GM23338 (cell line): ENCODE measurements around the gene ZNF280C. TPM values are rescaled to one million over a fixed set of nuclear protein-coding genes. Genes with fewer than 3 reads are reported as not detected.

Experiments
- ATAC-seq: fragments of 200-7000 bp; cut with Tn5 transposase; 3 replicates; pipeline ENCODE4 v1.9.1; 2020
- DNase-seq: peaks from one replicate; pipeline ENCODE4 v3.0.0-alpha.2; 2015; ENCODE audit warnings: low spot score
- H2AFZ ChIP-seq: fragments of 200-600 bp; sonication (generic); 2 replicates; pipeline ENCODE4 v1.8.0; 2016; ENCODE audit warnings: antibody characterized with exemption, mild to moderate bottlenecking, moderate library complexity
- H3F3A ChIP-seq: fragments of 200-600 bp; sonication (generic); replicated peaks from 2 replicates; pipeline ENCODE4 v1.8.0; 2017; ENCODE audit warnings: antibody characterized with exemption, mixed run types, low read depth
- H3K27ac ChIP-seq: fragments of 200-600 bp; sonication (generic); 2 replicates; pipeline ENCODE4 v1.6.1; 2016; ENCODE audit warnings: low read depth
- H3K27me3 ChIP-seq: fragments of 200-600 bp; sonication (generic); 2 replicates; pipeline ENCODE4 v1.8.0; 2016; ENCODE audit warnings: mild to moderate bottlenecking, mixed run types, moderate library complexity; ENCODE audit not compliant: insufficient read depth
- H3K36me3 ChIP-seq: fragments of 200-600 bp; sonication (generic); 2 replicates; pipeline ENCODE4 v1.8.0; 2016; ENCODE audit warnings: mild to moderate bottlenecking; ENCODE audit not compliant: insufficient read depth
- H3K4me1 ChIP-seq: fragments of 200-600 bp; sonication (generic); 2 replicates; pipeline ENCODE4 v1.8.0; 2016; ENCODE audit warnings: mild to moderate bottlenecking, moderate library complexity; ENCODE audit not compliant: insufficient read depth
- H3K4me2 ChIP-seq: fragments of 200-600 bp; sonication (generic); 2 replicates; pipeline ENCODE4 v1.7.1; 2017; ENCODE audit warnings: mixed run types
- H3K4me3 ChIP-seq: fragments of 200-600 bp; sonication (generic); 2 replicates; pipeline ENCODE4 v1.6.1; 2016; ENCODE audit warnings: mixed run types
- H3K79me2 ChIP-seq: fragments of 200-600 bp; sonication (generic); replicated peaks from 2 replicates; pipeline ENCODE4 v1.8.0; 2017; ENCODE audit warnings: mild to moderate bottlenecking; ENCODE audit not compliant: insufficient read depth
- H3K9me2 ChIP-seq: fragments of 200-600 bp; sonication (generic); 2 replicates; pipeline ENCODE4 v1.8.0; 2017; ENCODE audit not compliant: insufficient read depth
- H4K20me1 ChIP-seq: fragments of 200-600 bp; sonication (generic); replicated peaks from 2 replicates; pipeline ENCODE4 v1.8.0; 2017; ENCODE audit warnings: mild to moderate bottlenecking; ENCODE audit not compliant: insufficient read depth
- H3K27ac Mint-ChIP-seq: 2 replicates; pipeline ENCODE4 v1.8.0; 2020; ENCODE audit warnings: inconsistent platforms, mild to moderate bottlenecking, moderate library complexity, mixed read lengths
- H3K27me3 Mint-ChIP-seq: 3 replicates; pipeline ENCODE4 v1.8.0; 2022; ENCODE audit warnings: low read depth, mild to moderate bottlenecking, moderate library complexity, mixed read lengths, inconsistent platforms; ENCODE audit not compliant: insufficient read depth, poor library complexity
- H3K36me3 Mint-ChIP-seq: 3 replicates; pipeline ENCODE4 v1.8.0; 2021; ENCODE audit warnings: low read depth, mild to moderate bottlenecking, inconsistent platforms, moderate library complexity, mixed read lengths
- H3K4me1 Mint-ChIP-seq: 3 replicates; pipeline ENCODE4 v1.8.0; 2020; ENCODE audit warnings: mild to moderate bottlenecking, inconsistent platforms, mixed read lengths
- H3K4me3 Mint-ChIP-seq: 3 replicates; pipeline ENCODE4 v1.8.0; 2021; ENCODE audit warnings: moderate library complexity, mild to moderate bottlenecking, inconsistent platforms, mixed read lengths
- H3K9me3 Mint-ChIP-seq: 3 replicates; pipeline ENCODE4 v1.8.0; 2020; ENCODE audit warnings: moderate library complexity, mild to moderate bottlenecking, inconsistent platforms, mixed read lengths
- CREB1 ChIP-seq: fragments of 250-450 bp; sonication (Bioruptor Pico); IDR thresholded peaks from 2 replicates; pipeline ENCODE4 v1.5.0; 2020; ENCODE audit warnings: low read depth, mild to moderate bottlenecking, moderate library complexity
- ETS1 ChIP-seq: IDR thresholded peaks from 2 replicates; pipeline ENCODE4 v1.6.1; 2016; ENCODE audit warnings: antibody characterized with exemption
- EZH2 ChIP-seq: fragments of 200-600 bp; sonication (generic); IDR thresholded peaks from one replicate; pipeline ENCODE4 v1.8.0; 2017; ENCODE audit warnings: antibody characterized with exemption, mild to moderate bottlenecking, low read depth; ENCODE audit not compliant: unreplicated experiment
- EZH2phosphoT487 ChIP-seq: fragments of 200-600 bp; sonication (generic); IDR thresholded peaks from one replicate; pipeline ENCODE4 v1.8.1; 2018; ENCODE audit warnings: antibody characterized with exemption; ENCODE audit not compliant: unreplicated experiment
- JUNB ChIP-seq: IDR thresholded peaks from one replicate; pipeline ENCODE4 v1.6.1; 2016; ENCODE audit warnings: antibody characterized with exemption; ENCODE audit not compliant: unreplicated experiment
- NANOG ChIP-seq: IDR thresholded peaks from 2 replicates; pipeline ENCODE4 v1.6.1; 2016; ENCODE audit warnings: antibody characterized with exemption, borderline replicate concordance
- REST ChIP-seq: IDR thresholded peaks from one replicate; pipeline ENCODE4 v1.6.1; 2018; ENCODE audit warnings: antibody characterized with exemption; ENCODE audit not compliant: unreplicated experiment
- ZNF114 ChIP-seq: fragments of 250-450 bp; sonication (Bioruptor Pico); IDR thresholded peaks from 2 replicates; pipeline ENCODE4 v1.5.0; 2020; ENCODE audit warnings: mild to moderate bottlenecking, moderate library complexity
- ZNF331 ChIP-seq: fragments of 250-450 bp; sonication (Bioruptor Pico); IDR thresholded peaks from 2 replicates; pipeline ENCODE4 v1.5.0; 2020; ENCODE audit warnings: low read depth, mild to moderate bottlenecking, moderate library complexity
- ZNF462 ChIP-seq: fragments of 250-450 bp; sonication (Bioruptor Pico); IDR thresholded peaks from 2 replicates; pipeline ENCODE4 v1.5.0; 2020; ENCODE audit warnings: mild to moderate bottlenecking, moderate library complexity
- polyA plus RNA-seq: library from polyadenylated mRNA; unstranded; fragments of >200 nt; fragmentation: Nextera tagmentation; extraction: Ambion mirVana; gene quantifications from 2 replicates; pipeline ENCODE4 v1.2.1, GENCODE V29; 2016
- total RNA-seq: library from RNA; depleted of rRNA; stranded (reverse); fragments of >200 nt; shearing (Covaris generic); gene quantifications from 2 replicates; pipeline ENCODE4 v1.2.3, GENCODE V29; 2014

The ZNF280C gene
- total and polyA plus RNA-seq, 2 experiments from 2014 or later, result 7.9 to 14.4 TPM

- TF ChIP-seq REST, result no peak
Observed at GRCh38 chrX:130301977-130302376, 33.3 kb upstream of the ZNF280C start (continued).

GRCh38 chrX:130301405-130301804 lies 32.7 kb upstream of the ZNF280C start:
- no peak overlapping the region for H2AFZ ChIP-seq
- H3K36me3 ChIP-seq, result no peaks in the 10 kb centered on the region
- no peaks in the 10 kb centered on the region for H3K27me3 Mint-ChIP-seq
- no peaks in the 10 kb centered on the region for H3K4me1 ChIP-seq
- no peak overlapping the region for H3K27ac Mint-ChIP-seq
- no peak for ATAC-seq
- H4K20me1 ChIP-seq, result no peaks in the 10 kb centered on the region
- no peak for DNase-seq
- no peak overlapping the region for H3K27ac ChIP-seq
- no peaks in the 10 kb centered on the region for H3K36me3 Mint-ChIP-seq
- H3F3A ChIP-seq, result no peaks in the 10 kb centered on the region
- H3K27me3 ChIP-seq, result no peaks in the 10 kb centered on the region
- H3K4me2 ChIP-seq, result no peak overlapping the region
- no peaks in the 10 kb centered on the region for H3K9me2 ChIP-seq
- H3K9me3 Mint-ChIP-seq, result no peaks in the 10 kb centered on the region
- no peaks in the 10 kb centered on the region for H3K4me1 Mint-ChIP-seq
- TF ChIP-seq NANOG (no peak), CREB1 (CRISPR knock-in tag) (no peak), JUNB (no peak), ETS1 (no peak)
- no peak overlapping the region for H3K4me3 ChIP-seq
- H3K4me3 Mint-ChIP-seq, result no peak overlapping the region
- H3K79me2 ChIP-seq, result no peaks in the 10 kb centered on the region

- H3K4me3 ChIP-seq, result no peak overlapping the region
- H3K36me3 ChIP-seq, result no peaks in the 10 kb centered on the region
- peak; percentile 56; the same call in 1 of the 3 replicates for ATAC-seq
- no peaks in the 10 kb centered on the region for H3K4me1 Mint-ChIP-seq
- H3K27ac Mint-ChIP-seq, result no peak overlapping the region
- no peak for DNase-seq
- H3K4me1 ChIP-seq, result no peaks in the 10 kb centered on the region
- H3K27me3 ChIP-seq, result no peaks in the 10 kb centered on the region
- H3K4me2 ChIP-seq, result peak overlapping the region; percentile 38; the same call in 1 of the 2 replicates
- peak overlapping the region; percentile 56; the same call in 1 of the 2 replicates for H2AFZ ChIP-seq
- H3K9me3 Mint-ChIP-seq, result no peaks in the 10 kb centered on the region
- no peaks in the 10 kb centered on the region for H3F3A ChIP-seq
- H3K9me2 ChIP-seq, result no peaks in the 10 kb centered on the region
- H3K79me2 ChIP-seq, result no peaks in the 10 kb centered on the region
- H4K20me1 ChIP-seq, result no peaks in the 10 kb centered on the region
- no peak overlapping the region for H3K27ac ChIP-seq
- no peaks in the 10 kb centered on the region for H3K27me3 Mint-ChIP-seq
- H3K36me3 Mint-ChIP-seq, result no peaks in the 10 kb centered on the region
- H3K4me3 Mint-ChIP-seq, result no peak overlapping the region
- TF ChIP-seq EZH2phosphoT487, result no peak
- no peak for TF ChIP-seq NANOG
- TF ChIP-seq ZNF462 (CRISPR knock-in tag), result no peak
- TF ChIP-seq EZH2, result no peak
- TF ChIP-seq ZNF331 (CRISPR knock-in tag), result no peak
- no peak for TF ChIP-seq JUNB
- TF ChIP-seq CREB1 (CRISPR knock-in tag), result no peak
- TF ChIP-seq ZNF114 (CRISPR knock-in tag), result no peak
Observed at GRCh38 chrX:130300010-130300282, 31.2 kb upstream of the ZNF280C start.
